Activated CD4-positive, alpha-beta memory T cell treated with anti-CD3 and anti-CD28 coated beads for 36 hours (primary cell): ENCODE results near the gene DYNLT5. TPM values are rescaled to one million over a fixed set of nuclear protein-coding genes. Genes with fewer than 3 reads are reported as not detected.

Experiments used
- CTCF ChIA-PET: fragments of 350-600 bp; sonication (Branson Sonifier 250); formaldehyde crosslinking; loops from one replicate; lab custom pipeline; 2021; ENCODE audit warnings: antibody characterized with exemption, inconsistent platforms; lab: Charles Lee
- POLR2A ChIA-PET: fragments of 350-600 bp; sonication (Branson Sonifier 250); formaldehyde crosslinking; loops from one replicate; lab custom pipeline; 2021; ENCODE audit warnings: antibody characterized with exemption; lab: Charles Lee
- DNase-seq: peaks from one replicate; pipeline ENCODE4 v3.0.0-alpha.2; 2020
- H3K27ac Mint-ChIP-seq: one replicate; pipeline ENCODE4 v1.8.0; 2021; ENCODE audit warnings: mixed read lengths
- H3K27me3 Mint-ChIP-seq: one replicate; pipeline ENCODE4 v1.8.0; 2021; ENCODE audit warnings: mixed read lengths
- H3K36me3 Mint-ChIP-seq: one replicate; pipeline ENCODE4 v1.8.0; 2021; ENCODE audit warnings: mixed read lengths
- H3K4me1 Mint-ChIP-seq: one replicate; pipeline ENCODE4 v1.8.0; 2021; ENCODE audit warnings: low read depth, mixed read lengths
- H3K4me3 Mint-ChIP-seq: one replicate; pipeline ENCODE4 v1.8.0; 2021; ENCODE audit warnings: mild to moderate bottlenecking, mixed read lengths
- H3K9me3 Mint-ChIP-seq: one replicate; pipeline ENCODE4 v1.8.0; 2021; ENCODE audit warnings: mixed read lengths
- intact Hi-C: fragments of 100-400 bp; cut with micrococcal nuclease; formaldehyde crosslinking; loops from one replicate; pipeline ENCODE4 v1.15.1; 2023
- total RNA-seq, 2 experiments: library from RNA; stranded (reverse); gene quantifications; one replicate each; pipeline ENCODE4 v1.2.3, GENCODE V29; 2021

Gene DYNLT5
- total RNA-seq, 2 experiments from 2014 or later: not detected

DNA sequence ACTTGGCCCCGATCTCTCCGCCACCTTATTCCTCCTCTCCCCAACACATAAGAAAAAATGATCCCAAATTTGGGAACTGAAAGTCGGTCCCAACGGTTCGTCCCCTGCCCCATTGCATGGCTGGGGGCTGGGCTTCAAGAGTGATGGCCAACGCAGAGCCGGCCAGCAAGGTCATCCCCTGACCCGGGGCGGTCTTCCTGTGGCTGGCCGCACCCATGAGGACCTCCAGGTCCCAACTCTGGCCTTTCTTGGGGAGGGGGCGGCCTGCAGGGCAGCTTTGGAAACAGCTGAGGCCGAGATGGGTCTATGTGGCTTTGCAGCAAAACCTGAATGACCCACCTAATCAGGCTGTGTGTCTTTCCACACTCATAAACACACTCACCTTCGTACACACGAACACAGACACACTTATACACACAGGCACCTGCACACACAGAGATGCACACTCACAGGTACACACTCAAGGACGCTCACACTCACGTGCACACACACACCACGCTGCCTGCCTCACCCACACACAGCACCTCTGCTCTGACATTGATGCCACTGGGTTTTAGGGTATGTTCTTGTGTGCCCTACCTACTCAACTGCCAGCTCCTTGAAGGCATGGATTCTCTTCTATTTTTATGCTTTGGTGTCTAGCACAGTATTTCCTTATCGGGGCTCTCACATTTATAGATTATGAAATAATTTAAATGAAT, 562 bp downstream of the DYNLT5 start:
- CTCF ChIA-PET: interaction anchor here (1.1 to 1.8 kb wide), 3 partner anchors 10 to 396 kb away, joined by 3 to 6 read pairs (median 5); no protein-coding TSS in a partner anchor
- POLR2A ChIA-PET: no interaction called here
- intact Hi-C loops: no loop called here
- Mint-ChIP-seq H3K9me3 (no peaks in the 10 kb centered on the region), H3K4me1 (peaks cover 9% of the 10 kb centered on the region), H3K36me3 (no peaks in the 10 kb centered on the region), H3K4me3 (no peak overlapping the region), H3K27ac (no peak overlapping the region), H3K27me3 (peaks cover 42% of the 10 kb centered on the region)
- no peak for DNase-seq

DNA sequence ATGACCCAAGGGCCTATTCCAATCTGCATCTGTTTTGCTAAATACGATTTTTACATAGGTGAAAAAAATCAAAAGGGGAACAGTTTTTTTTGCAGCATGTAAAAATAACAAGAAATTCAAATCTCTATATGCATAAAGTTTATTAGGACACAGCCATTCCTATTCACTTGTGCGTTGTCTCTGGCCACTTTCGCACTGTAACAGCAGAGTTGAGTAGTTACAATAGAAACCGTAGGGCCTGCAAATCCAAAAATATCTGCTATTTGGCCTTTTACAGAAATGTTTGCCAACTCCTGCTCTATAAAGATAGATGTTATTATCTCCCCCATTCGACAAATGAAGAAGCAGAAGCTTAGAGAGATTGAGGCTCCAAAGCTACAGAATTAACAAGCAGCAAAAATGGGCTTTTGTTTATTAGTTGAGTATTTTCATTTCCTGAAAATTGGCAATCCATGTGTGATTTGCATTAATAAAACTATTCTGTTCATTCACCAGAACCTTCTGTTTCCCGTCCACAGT, 5.5 kb downstream of the DYNLT5 start:
- intact Hi-C loops: no loop called here
- POLR2A ChIA-PET: no interaction called here
- CTCF ChIA-PET: interaction anchor here (1.0 kb wide), 1 partner anchor 798 kb away, joined by 3 read pairs; no protein-coding TSS in a partner anchor
- H3K27ac Mint-ChIP-seq: no peak overlapping the region
- H3K9me3 Mint-ChIP-seq: no peaks in the 10 kb centered on the region
- H3K4me1 Mint-ChIP-seq: peaks cover 3% of the 10 kb centered on the region
- no peak overlapping the region for H3K4me3 Mint-ChIP-seq
- H3K36me3 Mint-ChIP-seq: no peaks in the 10 kb centered on the region
- no peak for DNase-seq
- peaks cover 17% of the 10 kb centered on the region for H3K27me3 Mint-ChIP-seq

- intact Hi-C loops: no loop called here
- Mint-ChIP-seq H3K9me3 (no peaks in the 10 kb centered on the region), H3K27ac (no peak overlapping the region), H3K36me3 (no peaks in the 10 kb centered on the region), H3K4me3 (no peak overlapping the region), H3K27me3 (peaks cover 14% of the 10 kb centered on the region), H3K4me1 (no peaks in the 10 kb centered on the region)
- ChIA-PET CTCF (interaction anchor here (0.5 to 1.0 kb wide), 2 partner anchors 687 to 799 kb away, joined by 3 to 4 read pairs; no protein-coding TSS in a partner anchor), POLR2A (no interaction called here)
- no peak for DNase-seq
These were observed 6.0 kb downstream of the DYNLT5 start for GRCh38 chr1:66758241-66758755.

DNA sequence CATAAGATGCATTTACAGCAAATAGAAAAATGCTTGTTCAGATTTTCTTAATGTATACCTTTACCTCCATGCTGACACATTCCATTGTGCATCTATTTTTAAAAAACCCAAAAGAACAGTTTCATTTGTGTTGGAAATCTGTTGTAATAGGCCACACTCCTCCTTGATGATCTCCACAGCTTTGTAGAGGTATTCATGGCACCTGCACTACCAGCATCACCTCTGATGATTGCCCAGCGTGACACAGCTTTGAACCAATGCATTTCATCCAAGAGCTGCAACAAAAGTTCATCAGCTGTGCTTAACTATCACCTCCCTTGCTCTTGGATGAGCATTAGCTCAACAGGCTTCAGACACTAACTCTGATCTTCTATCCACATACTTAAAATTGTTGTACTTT, 8.2 kb downstream of the DYNLT5 start:
- Mint-ChIP-seq H3K27me3 (peaks cover 5% of the 10 kb centered on the region), H3K9me3 (no peaks in the 10 kb centered on the region), H3K4me1 (no peaks in the 10 kb centered on the region), H3K4me3 (no peak overlapping the region), H3K36me3 (no peaks in the 10 kb centered on the region), H3K27ac (no peak overlapping the region)
- intact Hi-C loops: loop anchor here (10.0 kb wide), 1 partner anchor 924 kb away; the partner anchor contains the start of gene GADD45A
- ChIA-PET CTCF (interaction anchor here (1.6 kb wide), 1 partner anchor 389 kb away, joined by 6 read pairs; no protein-coding TSS in a partner anchor), POLR2A (no interaction called here)
- DNase-seq: no peak

DNA sequence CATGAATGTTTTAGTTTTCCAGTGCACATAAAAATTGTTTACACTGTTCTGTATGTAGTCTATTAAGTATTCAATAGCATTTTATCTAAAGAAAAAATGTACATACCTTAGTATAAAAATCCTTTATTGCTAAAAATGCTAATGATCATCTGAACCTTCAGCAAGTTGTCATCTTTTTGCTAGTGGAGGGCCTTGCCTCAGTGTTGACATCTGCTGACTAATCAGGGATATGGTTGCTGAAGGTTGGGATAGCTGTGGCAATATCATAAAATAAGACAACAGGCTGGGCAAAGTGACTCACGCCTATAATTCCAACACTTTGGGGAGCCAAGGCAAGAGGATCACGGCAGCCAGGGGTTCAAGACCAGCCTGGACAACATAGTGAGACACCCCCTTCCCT, 9.0 kb downstream of the DYNLT5 start:
- Mint-ChIP-seq H3K9me3 (no peaks in the 10 kb centered on the region), H3K27ac (no peak overlapping the region), H3K36me3 (no peaks in the 10 kb centered on the region), H3K27me3 (peaks cover 5% of the 10 kb centered on the region), H3K4me3 (no peak overlapping the region), H3K4me1 (no peaks in the 10 kb centered on the region)
- CTCF ChIA-PET: interaction anchor here (1.6 kb wide), 1 partner anchor 388 kb away, joined by 6 read pairs; no protein-coding TSS in a partner anchor
- DNase-seq: no peak
- POLR2A ChIA-PET: no interaction called here
- intact Hi-C loops: loop anchor here (10.0 kb wide), 1 partner anchor 924 kb away; the partner anchor contains the start of gene GADD45A

DNA sequence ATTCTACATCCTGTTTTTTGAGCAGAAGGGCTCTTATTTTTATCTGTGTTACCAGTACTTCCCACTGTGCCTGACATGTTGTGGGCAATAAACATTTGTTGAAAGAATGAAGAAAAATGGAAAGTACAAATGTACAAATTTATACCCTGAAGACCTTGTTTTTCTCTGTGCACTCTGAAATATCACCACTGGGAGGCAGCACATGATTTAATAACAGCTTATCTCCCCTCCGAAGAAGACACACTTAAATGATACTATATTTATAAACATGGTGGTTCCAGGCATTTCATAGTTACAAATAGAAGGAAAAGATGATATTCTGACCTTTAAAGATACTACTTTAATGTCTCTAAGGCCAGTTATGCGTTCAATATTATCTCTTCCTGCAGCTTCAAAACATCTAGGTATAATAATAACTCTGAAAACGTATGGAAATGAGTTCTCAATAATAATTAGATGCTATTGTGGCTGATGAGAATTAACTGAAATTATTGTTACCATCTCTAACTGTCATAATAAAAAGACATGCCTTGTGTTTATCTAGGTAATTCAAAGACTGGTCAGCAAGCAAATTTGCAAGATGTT, 12.8 kb downstream of the DYNLT5 start:
- POLR2A ChIA-PET: no interaction called here
- peaks cover 17% of the 10 kb centered on the region for H3K4me1 Mint-ChIP-seq
- CTCF ChIA-PET: interaction anchor here (0.6 to 6.0 kb wide), 23 partner anchors 11 to 735 kb away, joined by 3 to 40 read pairs (median 4); partner anchors contain the start of genes DNAI4 and MIER1
- intact Hi-C loops: loop anchor here (1.0 to 10.0 kb wide), 7 partner anchors 165 to 920 kb away; partner anchors contain the start of genes GADD45A and SLC35D1
- H3K4me3 Mint-ChIP-seq: no peak overlapping the region
- no peaks in the 10 kb centered on the region for H3K27me3 Mint-ChIP-seq
- no peak overlapping the region for H3K27ac Mint-ChIP-seq
- H3K36me3 Mint-ChIP-seq: no peaks in the 10 kb centered on the region
- DNase-seq: peak; percentile 52
- no peaks in the 10 kb centered on the region for H3K9me3 Mint-ChIP-seq

DNA sequence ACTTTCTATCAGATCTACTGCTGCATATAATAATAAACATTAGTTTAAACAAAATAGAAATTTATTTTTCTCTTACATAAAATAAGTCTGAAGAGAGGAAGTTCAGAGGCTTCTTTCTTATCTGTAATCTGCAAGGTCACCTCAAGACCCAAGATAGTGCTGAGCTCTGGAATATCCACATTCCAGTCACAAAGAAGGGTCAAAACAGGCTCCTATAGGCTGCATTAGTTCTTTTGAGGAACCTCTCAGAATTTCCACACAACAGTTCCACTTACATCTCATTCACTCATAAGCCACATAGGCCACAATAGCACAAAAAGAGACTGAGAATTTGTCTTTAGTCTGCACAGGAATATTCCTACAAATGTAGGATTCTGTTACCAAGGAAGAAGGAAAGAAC, 15.4 kb downstream of the DYNLT5 start:
- DNase-seq: no peak
- H3K9me3 Mint-ChIP-seq: no peaks in the 10 kb centered on the region
- H3K27ac Mint-ChIP-seq: no peak overlapping the region
- peaks cover 33% of the 10 kb centered on the region for H3K4me1 Mint-ChIP-seq
- H3K36me3 Mint-ChIP-seq: no peaks in the 10 kb centered on the region
- no peak overlapping the region for H3K4me3 Mint-ChIP-seq
- intact Hi-C loops: loop anchor here (5.0 to 10.0 kb wide), 4 partner anchors 285 to 917 kb away; partner anchors contain the start of genes GADD45A and SLC35D1
- H3K27me3 Mint-ChIP-seq: no peaks in the 10 kb centered on the region
- POLR2A ChIA-PET: no interaction called here
- CTCF ChIA-PET: interaction anchor here (4.3 to 6.0 kb wide), 2 partner anchors 381 to 446 kb away, joined by 38 to 40 read pairs; no protein-coding TSS in a partner anchor

- CTCF ChIA-PET: interaction anchor here (0.6 to 4.3 kb wide), 5 partner anchors 11 to 776 kb away, joined by 3 to 40 read pairs (median 8); no protein-coding TSS in a partner anchor
- H3K4me3 Mint-ChIP-seq: no peak overlapping the region
- H3K4me1 Mint-ChIP-seq: peaks cover 33% of the 10 kb centered on the region
- H3K27ac Mint-ChIP-seq: no peak overlapping the region
- no peaks in the 10 kb centered on the region for H3K27me3 Mint-ChIP-seq
- intact Hi-C loops: loop anchor here (1.0 to 10.0 kb wide), 5 partner anchors 155 to 916 kb away; partner anchors contain the start of genes DNAI4, GADD45A, MIER1 and SLC35D1
- no peak for DNase-seq
- no peaks in the 10 kb centered on the region for H3K36me3 Mint-ChIP-seq
- H3K9me3 Mint-ChIP-seq: no peaks in the 10 kb centered on the region
- POLR2A ChIA-PET: no interaction called here
These were observed 16.7 kb downstream of the DYNLT5 start for GRCh38 chr1:66768965-66769364.

DNA sequence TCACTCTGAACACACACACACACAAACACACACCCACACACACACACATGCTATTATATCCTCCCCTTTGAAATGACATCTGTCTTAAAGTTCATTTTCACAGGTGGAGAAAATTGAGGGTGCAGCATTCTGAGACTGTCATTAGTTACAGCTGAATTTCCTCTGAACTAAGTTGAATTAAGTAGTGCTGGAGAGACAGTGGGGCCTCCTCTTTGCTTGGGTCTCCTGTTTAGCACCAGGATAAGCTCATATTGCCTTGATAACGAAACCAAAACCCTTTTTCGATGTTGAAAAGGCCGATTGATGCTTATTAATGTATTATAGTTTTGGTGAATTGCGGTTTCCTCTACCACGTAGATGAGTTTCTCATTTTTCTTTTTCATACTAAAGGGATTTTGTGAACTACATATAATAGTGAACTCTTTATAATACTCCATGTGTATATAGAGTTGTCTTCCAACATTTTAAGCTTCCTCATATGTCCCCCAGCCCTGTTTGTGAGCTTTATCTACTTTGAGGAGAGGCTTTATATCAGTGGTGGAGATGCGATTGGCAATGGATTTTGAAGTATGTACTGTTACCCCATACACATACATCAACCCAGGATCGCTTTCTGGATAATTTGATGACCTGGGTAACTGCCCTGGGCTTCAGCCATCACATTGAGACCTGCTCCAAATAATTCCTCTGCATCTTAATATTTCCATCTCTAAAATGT, 17.4 kb downstream of the DYNLT5 start:
- Mint-ChIP-seq H3K27ac (peak overlapping the region; percentile 18), H3K9me3 (no peaks in the 10 kb centered on the region), H3K4me3 (peak overlapping the region; percentile 59), H3K36me3 (no peaks in the 10 kb centered on the region), H3K4me1 (peaks cover 33% of the 10 kb centered on the region), H3K27me3 (no peaks in the 10 kb centered on the region)
- intact Hi-C loops: loop anchor here (1.0 to 10.0 kb wide), 8 partner anchors 19 to 915 kb away; partner anchors contain the start of genes DNAI4, GADD45A, MIER1 and SLC35D1
- POLR2A ChIA-PET: no interaction called here
- CTCF ChIA-PET: interaction anchor here (0.6 to 1.6 kb wide), 6 partner anchors 10 to 775 kb away, joined by 3 to 8 read pairs (median 4); no protein-coding TSS in a partner anchor
- DNase-seq: no peak

DNA sequence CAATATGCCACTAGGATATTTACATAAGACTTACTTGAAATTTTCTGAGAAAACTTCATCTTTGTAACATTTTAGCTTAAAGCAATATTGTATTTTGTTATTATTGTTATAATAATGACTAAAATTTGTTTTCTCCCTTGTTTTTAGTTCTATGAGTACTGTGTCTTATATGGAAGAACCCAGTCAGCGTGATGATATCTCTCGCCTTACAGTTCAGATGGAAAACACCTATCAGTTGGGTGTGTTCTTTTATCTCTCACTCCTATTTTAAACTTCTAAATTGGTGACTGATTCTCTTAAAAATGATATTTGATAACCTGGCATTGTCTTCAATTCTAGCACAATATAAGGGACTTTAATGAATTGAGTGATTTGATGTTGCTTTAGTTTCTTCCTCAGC, 18.0 kb downstream of the DYNLT5 start:
- Mint-ChIP-seq H3K9me3 (no peaks in the 10 kb centered on the region), H3K36me3 (no peaks in the 10 kb centered on the region), H3K27ac (peak overlapping the region; percentile 13), H3K27me3 (no peaks in the 10 kb centered on the region), H3K4me3 (peak overlapping the region; percentile 7), H3K4me1 (peaks cover 33% of the 10 kb centered on the region)
- ChIA-PET CTCF (interaction anchor here (0.7 to 1.6 kb wide), 5 partner anchors 9 to 379 kb away, joined by 3 to 8 read pairs (median 4); no protein-coding TSS in a partner anchor), POLR2A (no interaction called here)
- intact Hi-C loops: loop anchor here (1.0 to 2.0 kb wide), 3 partner anchors 18 to 211 kb away; no protein-coding TSS in a partner anchor
- no peak for DNase-seq

DNA sequence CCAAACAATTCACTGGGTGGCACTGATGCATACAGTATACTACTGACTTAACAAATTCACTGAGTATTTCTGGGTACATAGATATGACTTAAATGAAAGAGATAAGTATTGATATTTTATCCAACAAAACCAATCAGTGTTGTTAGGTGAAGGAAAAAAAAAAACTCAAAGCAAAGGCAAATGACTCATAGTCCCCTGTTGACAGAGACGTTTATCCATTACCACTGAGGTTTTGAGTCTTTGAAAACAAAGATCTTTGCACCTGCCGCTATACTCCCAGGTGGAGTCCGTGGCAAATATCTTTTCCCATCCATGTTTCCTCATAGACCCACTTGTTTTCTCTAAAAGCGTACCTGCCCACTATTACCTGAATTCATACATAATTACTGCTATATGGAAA, 18.4 kb downstream of the DYNLT5 start:
- H3K36me3 Mint-ChIP-seq: no peaks in the 10 kb centered on the region
- intact Hi-C loops: loop anchor here (1.0 to 2.0 kb wide), 3 partner anchors 18 to 210 kb away; no protein-coding TSS in a partner anchor
- H3K27me3 Mint-ChIP-seq: no peaks in the 10 kb centered on the region
- no peaks in the 10 kb centered on the region for H3K9me3 Mint-ChIP-seq
- peak overlapping the region; percentile 13 for H3K27ac Mint-ChIP-seq
- POLR2A ChIA-PET: no interaction called here
- H3K4me1 Mint-ChIP-seq: peaks cover 33% of the 10 kb centered on the region
- CTCF ChIA-PET: interaction anchor here (1.0 to 1.6 kb wide), 3 partner anchors 9 to 160 kb away, joined by 3 to 8 read pairs (median 3); no protein-coding TSS in a partner anchor
- H3K4me3 Mint-ChIP-seq: peak overlapping the region; percentile 7
- no peak for DNase-seq
